Measurements from ENCODE around the gene RNASE9. TPM values are rescaled to one million over a fixed set of nuclear protein-coding genes. Genes with fewer than 3 reads are reported as not detected.

RNASE9 gene
- polyA plus RNA-seq, 2 of the 4 experiments (the other 2 are of a cell fraction): not detected

DNA sequence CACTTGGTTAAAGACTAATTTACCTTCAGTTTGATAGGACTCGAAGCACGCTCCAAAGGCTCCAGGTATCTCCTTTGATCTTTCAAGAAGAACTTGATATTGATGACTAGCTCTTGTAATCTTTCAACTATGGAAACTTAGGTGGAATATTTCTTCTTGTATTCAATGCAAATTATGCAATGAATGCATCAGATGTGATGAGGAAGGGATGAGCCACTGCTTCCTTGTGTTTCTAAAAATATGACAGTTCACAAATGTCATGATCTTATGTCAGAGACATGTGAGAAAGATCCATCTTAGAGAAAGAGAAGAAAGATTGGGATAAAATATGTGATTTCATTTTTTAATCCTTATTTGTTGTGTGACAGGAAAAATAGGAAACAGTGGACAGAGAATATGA, 9.9 kb downstream of the RNASE9 start:
- Histone ChIP-seq H3K4me2 (no peak overlapping the region), H3K9me3 (no peaks in the 10 kb centered on the region), H3K4me3 (no peak overlapping the region), H3K27ac (no peak overlapping the region), H3K4me1 (no peaks in the 10 kb centered on the region)
- WGBS (ENCODE audit: missing lambda C conversion rate): 83% methylated on average over 2 of the region's 2 CpGs
- POLR2A ChIA-PET: no interaction called here
- TF ChIP-seq NR3C1 (IDR thresholded peaks at IDR 0.05) (no peak), RFX5 (IDR thresholded peaks at IDR 0.05) (no peak), EHMT2 (IDR thresholded peaks at IDR 0.05; ENCODE audit: low read depth) (no peak), NPAS2 (CRISPR knock-in tag; IDR thresholded peaks at IDR 0.05; ENCODE audit: borderline replicate concordance) (no peak), BHLHE40 (IDR thresholded peaks at IDR 0.05; ENCODE audit: low read depth, low read length) (no peak), GATA3 (IDR thresholded peaks at IDR 0.05; ENCODE audit: borderline replicate concordance) (no peak), HMGXB4 (CRISPR knock-in tag; IDR thresholded peaks at IDR 0.05; ENCODE audit: borderline replicate concordance) (no peak), CBX8 (IDR thresholded peaks at IDR 0.05) (no peak), EP300 (IDR thresholded peaks at IDR 0.05) (no peak), ZC3H11A (IDR thresholded peaks at IDR 0.05) (no peak), FOSL2 (IDR thresholded peaks at IDR 0.05) (no peak), FOSL2 (CRISPR knock-in tag; IDR thresholded peaks at IDR 0.05) (no peak), TP53 (CRISPR knock-in tag; IDR thresholded peaks at IDR 0.05) (no peak)
- TF ChIP-seq, protein P1, sequence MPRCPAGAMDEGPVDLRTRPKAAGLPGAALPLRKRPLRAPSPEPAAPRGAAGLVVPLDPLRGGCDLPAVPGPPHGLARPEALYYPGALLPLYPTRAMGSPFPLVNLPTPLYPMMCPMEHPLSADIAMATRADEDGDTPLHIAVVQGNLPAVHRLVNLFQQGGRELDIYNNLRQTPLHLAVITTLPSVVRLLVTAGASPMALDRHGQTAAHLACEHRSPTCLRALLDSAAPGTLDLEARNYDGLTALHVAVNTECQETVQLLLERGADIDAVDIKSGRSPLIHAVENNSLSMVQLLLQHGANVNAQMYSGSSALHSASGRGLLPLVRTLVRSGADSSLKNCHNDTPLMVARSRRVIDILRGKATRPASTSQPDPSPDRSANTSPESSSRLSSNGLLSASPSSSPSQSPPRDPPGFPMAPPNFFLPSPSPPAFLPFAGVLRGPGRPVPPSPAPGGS (IDR thresholded peaks at IDR 0.05): no peak
- FAIRE-seq: no peak
- CTCF ChIA-PET: no interaction called here
- ATAC-seq: no peak
- no peak for DNase-seq (ENCODE audit: low read depth in 1 of 2, low spot score in 1 of 2)

DNA sequence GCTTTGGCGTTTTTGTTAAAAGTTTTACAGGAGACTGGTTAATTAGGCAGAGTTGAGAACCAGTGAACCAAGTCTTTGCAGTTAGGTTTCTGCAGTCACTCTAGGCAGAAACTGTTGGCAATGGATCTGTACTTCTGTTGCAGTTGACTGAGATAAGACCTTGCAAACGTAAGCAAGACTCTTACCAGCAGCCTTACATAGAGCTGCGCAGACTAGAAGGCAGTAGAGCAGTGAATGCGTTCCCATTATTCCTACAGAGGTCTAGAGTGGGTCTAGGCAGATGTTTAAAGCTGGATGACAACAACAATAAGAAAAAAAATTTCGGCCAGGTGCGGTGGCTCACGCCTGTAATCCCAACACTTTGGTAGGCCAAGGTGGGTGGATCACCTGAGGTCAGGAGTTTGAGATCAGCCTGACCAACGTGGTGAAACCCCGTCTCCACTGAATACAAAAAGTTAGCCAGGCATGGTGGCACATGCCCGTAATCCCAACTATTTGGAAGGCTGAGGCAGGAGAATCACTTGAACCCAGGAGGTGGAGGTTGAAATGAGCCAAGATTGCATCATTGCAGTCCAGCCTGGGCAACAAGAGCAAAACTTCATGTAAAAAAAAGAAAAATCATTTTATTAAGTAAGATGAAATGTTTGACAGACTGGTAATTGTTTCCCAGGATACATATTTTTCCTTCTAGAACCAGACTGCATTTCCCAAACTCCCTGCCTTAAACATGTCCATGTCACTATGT, 12.3 kb downstream of the RNASE9 start:
- TF ChIP-seq JUN (IDR thresholded peaks at IDR 0.05) (no peak), HEYL (CRISPR knock-in tag; IDR thresholded peaks at IDR 0.05) (no peak), RCOR1 (IDR thresholded peaks at IDR 0.05; ENCODE audit: low read depth, low read length) (no peak), KDM1A (IDR thresholded peaks at IDR 0.05; ENCODE audit: low read depth) (no peak), ZC3H11A (IDR thresholded peaks at IDR 0.05) (no peak), CHD2 (IDR thresholded peaks at IDR 0.05; ENCODE audit: low read length, partially characterized antibody) (no peak), MYC (IDR thresholded peaks at IDR 0.05; ENCODE audit: borderline replicate concordance, low read length) (no peak), HOXB13 (CRISPR knock-in tag; IDR thresholded peaks at IDR 0.05; ENCODE audit: low read depth) (no peak), CEBPB (IDR thresholded peaks at IDR 0.05) (no peak), CBX8 (IDR thresholded peaks at IDR 0.05) (no peak), KDM5A (IDR thresholded peaks at IDR 0.05) (no peak), RAD21 (conservative IDR thresholded peaks at IDR 0.05 in 1 of 2, IDR thresholded peaks at IDR 0.05 in 1 of 2) (no peak)
- TF ChIP-seq, protein P1 (IDR thresholded peaks at IDR 0.05): no peak
- TF ChIP-seq, protein P2, sequence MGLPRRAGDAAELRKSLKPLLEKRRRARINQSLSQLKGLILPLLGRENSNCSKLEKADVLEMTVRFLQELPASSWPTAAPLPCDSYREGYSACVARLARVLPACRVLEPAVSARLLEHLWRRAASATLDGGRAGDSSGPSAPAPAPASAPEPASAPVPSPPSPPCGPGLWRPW (IDR thresholded peaks at IDR 0.05): no peak
- Histone ChIP-seq H3K4me1 (no peaks in the 10 kb centered on the region), H3K9me3 (no peaks in the 10 kb centered on the region), H3K4me3 (no peak overlapping the region), H3K27ac (no peak overlapping the region), H3K4me2 (no peak overlapping the region)
- CTCF ChIA-PET: interaction anchor here (0.9 to 1.9 kb wide), 4 partner anchors 12 to 61 kb away, joined by 3 to 7 read pairs (median 4); no protein-coding TSS in a partner anchor
- FAIRE-seq: no peak
- ATAC-seq: no peak
- POLR2A ChIA-PET: no interaction called here
- DNase-seq (ENCODE audit: low read depth in 1 of 2, low spot score in 1 of 2): no peak
- 63% methylated on average over 10 of the region's 10 CpGs for WGBS (ENCODE audit: missing lambda C conversion rate)
